GM18951 (cell line): ENCODE data around the gene CHN2.

Source experiments
- POLR2A ChIP-seq: IDR thresholded peaks from 4 replicates; pipeline ENCODE4 v1.6.1; 2011; ENCODE audit warnings: mild to moderate bottlenecking; ENCODE audit not compliant: insufficient read length, insufficient read depth; ENCODE audit errors: extremely low read depth
- in situ Hi-C: fragments of 300-500 bp; cut with MboI; formaldehyde crosslinking; loops from one replicate; pipeline ENCODE4 v1.12.0; 2022; ENCODE audit warnings: low sequenced_read_pairs, mixed read lengths, inconsistent platforms; ENCODE audit not compliant: unreplicated experiment

CHN2 gene

GRCh38 chr7:29167721-29168120 lies 26.9 kb upstream of the CHN2 start:
- no peak for TF ChIP-seq POLR2A
- in situ Hi-C loops: no loop called here

- in situ Hi-C loops: no loop called here
- TF ChIP-seq POLR2A: no peak
Observed at GRCh38 chr7:29170781-29171180, 23.8 kb upstream of the CHN2 start.

GRCh38 chr7:29173458-29173857 lies 21.1 kb upstream of the CHN2 start:
- TF ChIP-seq POLR2A: no peak
- in situ Hi-C loops: no loop called here

GRCh38 chr7:29177963-29178600 lies 16.5 kb upstream of the CHN2 start:
- in situ Hi-C loops: no loop called here
- TF ChIP-seq POLR2A: no peak

GRCh38 chr7:29179115-29179514 lies 15.5 kb upstream of the CHN2 start:
- in situ Hi-C loops: no loop called here
- TF ChIP-seq POLR2A: no peak

GRCh38 chr7:29184599-29184998 lies 10.0 kb upstream of the CHN2 start:
- no peak for TF ChIP-seq POLR2A
- in situ Hi-C loops: no loop called here

GRCh38 chr7:29185613-29186012 lies 9.0 kb upstream of the CHN2 start:
- in situ Hi-C loops: no loop called here
- no peak for TF ChIP-seq POLR2A

- TF ChIP-seq POLR2A: no peak
Observed at GRCh38 chr7:29189743-29190201, 4.8 kb upstream of the CHN2 start.

GRCh38 chr7:29190349-29191045 lies 4.1 kb upstream of the CHN2 start:
- no peak for TF ChIP-seq POLR2A
- in situ Hi-C loops: loop anchor here (10.0 kb wide), 1 partner anchor 214 kb away; no protein-coding TSS in a partner anchor

More at GRCh38 chr7:29189743-29190201, 4.8 kb upstream of the CHN2 start:
- in situ Hi-C loops: loop anchor here (10.0 kb wide), 1 partner anchor 215 kb away; no protein-coding TSS in a partner anchor

- in situ Hi-C loops: loop anchor here (10.0 kb wide), 1 partner anchor 212 kb away; no protein-coding TSS in a partner anchor
- no peak for TF ChIP-seq POLR2A
Observed at GRCh38 chr7:29192323-29192722, 2.3 kb upstream of the CHN2 start.

GRCh38 chr7:29192811-29193210 lies 1.8 kb upstream of the CHN2 start:
- in situ Hi-C loops: loop anchor here (10.0 kb wide), 1 partner anchor 212 kb away; no protein-coding TSS in a partner anchor
- TF ChIP-seq POLR2A: no peak

GRCh38 chr7:29193316-29194205 lies 1.0 kb upstream of the CHN2 start:
- in situ Hi-C loops: loop anchor here (10.0 kb wide), 1 partner anchor 211 kb away; no protein-coding TSS in a partner anchor
- no peak for TF ChIP-seq POLR2A

- TF ChIP-seq POLR2A: no peak
- in situ Hi-C loops: loop anchor here (10.0 kb wide), 1 partner anchor 211 kb away; no protein-coding TSS in a partner anchor
Observed at GRCh38 chr7:29194206-29194593, 375 bp upstream of the CHN2 start.
